ENCODE results near the gene RGS17. TPM values are rescaled to one million over a fixed set of nuclear protein-coding genes. Genes with fewer than 3 reads are reported as not detected.
"Not testable (repeated sequence)": the region's sequence is repeated elsewhere in the genome, so short reads cannot be mapped to it uniquely, and the experiment has no call there.

RGS17 gene
- total RNA-seq, 1 donor from 2014 or later = not detected

GRCh38 chr6:153125032-153125431 lies 6.0 kb downstream of the RGS17 start:
- intact Hi-C loops (cut with micrococcal nuclease) = no loop called here

GRCh38 chr6:153123801-153124200 lies 7.3 kb downstream of the RGS17 start:
- intact Hi-C loops (cut with micrococcal nuclease) = no loop called here

- intact Hi-C loops (cut with micrococcal nuclease) = no loop called here
Measured at GRCh38 chr6:153121311-153121710, 9.8 kb downstream of the RGS17 start.

- intact Hi-C loops (cut with micrococcal nuclease) = no loop called here
Measured at GRCh38 chr6:153117986-153118879, 12.8 kb downstream of the RGS17 start.

GRCh38 chr6:153111082-153111481 lies 20.0 kb downstream of the RGS17 start:
- intact Hi-C loops (cut with micrococcal nuclease) = not testable (repeated sequence)

- intact Hi-C loops (cut with micrococcal nuclease) = not testable (repeated sequence)
Measured at GRCh38 chr6:153110612-153111011, 20.5 kb downstream of the RGS17 start.

- intact Hi-C loops (cut with micrococcal nuclease) = no loop called here
Measured at GRCh38 chr6:153108315-153108714, 22.8 kb downstream of the RGS17 start.

GRCh38 chr6:153106021-153106420 lies 25.1 kb downstream of the RGS17 start:
- intact Hi-C loops (cut with micrococcal nuclease) = no loop called here

- intact Hi-C loops (cut with micrococcal nuclease) = no loop called here
Measured at GRCh38 chr6:153104220-153104619, 26.9 kb downstream of the RGS17 start.

- intact Hi-C loops (cut with micrococcal nuclease) = no loop called here
Measured at GRCh38 chr6:153103319-153103655, 27.8 kb downstream of the RGS17 start.

- intact Hi-C loops (cut with micrococcal nuclease) = no loop called here
Measured at GRCh38 chr6:153102605-153103318, 28.3 kb downstream of the RGS17 start.

GRCh38 chr6:153101461-153101860 lies 29.6 kb downstream of the RGS17 start:
- intact Hi-C loops (cut with micrococcal nuclease) = no loop called here

GRCh38 chr6:153099636-153100035 lies 31.4 kb downstream of the RGS17 start:
- intact Hi-C loops (cut with micrococcal nuclease) = no loop called here

- intact Hi-C loops (cut with micrococcal nuclease) = no loop called here
Measured at GRCh38 chr6:153096792-153097191, 34.3 kb downstream of the RGS17 start.

GRCh38 chr6:153096031-153096430 lies 35.1 kb downstream of the RGS17 start:
- intact Hi-C loops (cut with micrococcal nuclease) = no loop called here

GRCh38 chr6:153092082-153093013 lies 38.7 kb downstream of the RGS17 start:
- intact Hi-C loops (cut with micrococcal nuclease) = no loop called here

- intact Hi-C loops (cut with micrococcal nuclease) = no loop called here
Measured at GRCh38 chr6:153090241-153090930, 40.7 kb downstream of the RGS17 start.

GRCh38 chr6:153088796-153089195 lies 42.3 kb downstream of the RGS17 start:
- intact Hi-C loops (cut with micrococcal nuclease) = no loop called here

GRCh38 chr6:153087436-153087835 lies 43.6 kb downstream of the RGS17 start:
- intact Hi-C loops (cut with micrococcal nuclease) = no loop called here

GRCh38 chr6:153086225-153086990 lies 44.7 kb downstream of the RGS17 start:
- intact Hi-C loops (cut with micrococcal nuclease) = no loop called here

All from T-helper 2 cell treated with Interferon-gamma antibody and Interleukin-4, amounts not matched to agents 100 ng/mL and 5 ng/mL, for 36 hours (primary cell).